Embryonic facial prominence (tissue), 1 donor: Measurements from ENCODE around the gene SLC25A29.
"Not testable (repeated sequence)": the region's sequence is repeated elsewhere in the genome, so short reads cannot be mapped to it uniquely, and the experiment has no call there.

Experiments
- DNase-seq: peaks from one replicate; pipeline ENCODE4 v3.0.0-alpha.2; 2016; ENCODE audit errors: extremely low spot score

The SLC25A29 gene

GRCh38 chr14:100293497-100294212, 12.6 kb downstream of the SLC25A29 start:
- no peak for DNase-seq

GRCh38 chr14:100292776-100293461, 13.3 kb downstream of the SLC25A29 start:
- DNase-seq, result no peak

GRCh38 chr14:100292301-100292775, 13.9 kb downstream of the SLC25A29 start:
- no peak for DNase-seq

GRCh38 chr14:100291305-100292075, 14.8 kb downstream of the SLC25A29 start:
- no peak for DNase-seq

GRCh38 chr14:100290607-100291304, 15.5 kb downstream of the SLC25A29 start:
- DNase-seq, result no peak

- DNase-seq, result no peak
Observed at GRCh38 chr14:100289916-100290606, 16.2 kb downstream of the SLC25A29 start.

GRCh38 chr14:100288382-100289185, 17.7 kb downstream of the SLC25A29 start:
- no peak for DNase-seq

- DNase-seq, result not testable (repeated sequence)
Observed at GRCh38 chr14:100287998-100288295, 18.3 kb downstream of the SLC25A29 start.

GRCh38 chr14:100287202-100287997, 18.8 kb downstream of the SLC25A29 start:
- DNase-seq, result no peak

GRCh38 chr14:100286484-100287191, 19.6 kb downstream of the SLC25A29 start:
- DNase-seq, result no peak

- DNase-seq, result no peak
Observed at GRCh38 chr14:100285913-100286400, 20.3 kb downstream of the SLC25A29 start.

GRCh38 chr14:100285021-100285912, 21.0 kb downstream of the SLC25A29 start:
- no peak for DNase-seq

- DNase-seq, result no peak
Observed at GRCh38 chr14:100283984-100284881, 22.0 kb downstream of the SLC25A29 start.

- DNase-seq, result not testable (repeated sequence)
Observed at GRCh38 chr14:100283436-100283835, 22.8 kb downstream of the SLC25A29 start.

- no peak for DNase-seq
Observed at GRCh38 chr14:100282766-100283419, 23.4 kb downstream of the SLC25A29 start.

- DNase-seq, result no peak
Observed at GRCh38 chr14:100282083-100282350, 24.2 kb downstream of the SLC25A29 start.
